H1 (cell line): ENCODE results near the gene FAHD1. TPM values are rescaled to one million over a fixed set of nuclear protein-coding genes. Genes with fewer than 3 reads are reported as not detected.

Source experiments
- CTCF ChIA-PET: fragments of 300-600 bp; sonication (Branson Sonifier 250); formaldehyde crosslinking; loops from one replicate; lab custom pipeline; 2021; ENCODE audit not compliant: partially characterized antibody; lab: Charles Lee
- POLR2A ChIA-PET: fragments of 300-600 bp; sonication (Branson Sonifier 250); formaldehyde crosslinking; loops from one replicate; lab custom pipeline; 2021; ENCODE audit warnings: inconsistent platforms; ENCODE audit not compliant: partially characterized antibody; lab: Charles Lee
- DNase-seq, 2 experiments: peaks; one replicate each; pipeline versions ENCODE4 v3.0.0 to v3.0.0-alpha.2; 2010 to 2022; ENCODE audit warnings: low spot score in 2 of 2, low read depth in 1 of 2, mixed read lengths in 1 of 2
- FAIRE-seq: peaks from 2 replicates; lab custom pipeline; 2011; peaks lifted over from hg19 to GRCh38; lab: Jason Lieb, UNC
- H2AFZ ChIP-seq: 2 replicates; pipeline ENCODE4 v1.8.1; 2012; ENCODE audit warnings: low read length, inconsistent platforms
- H2AK5ac ChIP-seq: 2 replicates; pipeline ENCODE4 v1.6.1; 2013; ENCODE audit warnings: low read depth, low read length
- H2BK120ac ChIP-seq: replicated peaks from 2 replicates; pipeline ENCODE3; 2013; ENCODE audit warnings: low read depth, low read length, inconsistent platforms
- H2BK12ac ChIP-seq: 2 replicates; pipeline ENCODE4 v1.6.1; 2013; ENCODE audit warnings: low read depth, low read length
- H2BK15ac ChIP-seq: 2 replicates; pipeline ENCODE4 v1.6.1; 2013; ENCODE audit warnings: low read length
- H2BK20ac ChIP-seq: 2 replicates; pipeline ENCODE4 v1.6.1; 2013; ENCODE audit warnings: low read length
- H2BK5ac ChIP-seq: 2 replicates; pipeline ENCODE4 v1.6.1; 2013; ENCODE audit warnings: low read depth, low read length
- H3K14ac ChIP-seq: 2 replicates; pipeline ENCODE4 v1.6.1; 2013; ENCODE audit warnings: inconsistent platforms; ENCODE audit not compliant: insufficient read length
- H3K18ac ChIP-seq: 2 replicates; pipeline ENCODE4 v1.6.1; 2013; ENCODE audit warnings: low read length; ENCODE audit errors: extremely low read depth
- H3K23ac ChIP-seq: 2 replicates; pipeline ENCODE4 v1.6.1; 2013; ENCODE audit warnings: inconsistent platforms; ENCODE audit not compliant: insufficient read length
- H3K23me2 ChIP-seq: 2 replicates; pipeline ENCODE4 v1.6.1; 2013; ENCODE audit warnings: low read depth, low read length
- H3K27ac ChIP-seq: 2 replicates; pipeline ENCODE4 v1.6.1; 2011; ENCODE audit warnings: low read depth, low read length, inconsistent platforms
- H3K27me3 ChIP-seq, 4 experiments: replicated peaks in 1 of 4; 1 replicate in 1 of 4; 2 replicates in 3 of 4; pipeline versions ENCODE4 v1.6.1 to v1.8.1; 2011 to 2013; ENCODE audit warnings: low read length in 3 of 4, mild to moderate bottlenecking in 3 of 4, inconsistent platforms in 2 of 4, mixed read lengths in 2 of 4, moderate library complexity in 1 of 4; ENCODE audit not compliant: control insufficient read depth in 3 of 4, insufficient read depth in 3 of 4; ENCODE audit errors: extremely low read depth in 1 of 4
- H3K36me3 ChIP-seq, 4 experiments: 2 replicates each; pipeline versions ENCODE4 v1.6.1 to v1.8.1; 2011 to 2013; ENCODE audit warnings: mild to moderate bottlenecking in 4 of 4, low read length in 3 of 4, moderate library complexity in 2 of 4, control low read depth in 1 of 4, inconsistent platforms in 1 of 4; ENCODE audit not compliant: insufficient read depth in 4 of 4, control insufficient read depth in 2 of 4
- H3K4ac ChIP-seq: replicated peaks from 2 replicates; pipeline ENCODE3; 2013; ENCODE audit warnings: low read length, low read depth, mixed read lengths, inconsistent platforms; ENCODE audit not compliant: insufficient read length
- H3K4me1 ChIP-seq, 4 experiments: replicated peaks in 1 of 4; 1 replicate in 1 of 4; 2 replicates in 3 of 4; pipeline versions ENCODE4 v1.6.1 to v1.8.1; 2011 to 2013; ENCODE audit warnings: low read length in 3 of 4, inconsistent platforms in 2 of 4, mixed read lengths in 1 of 4; ENCODE audit not compliant: insufficient read depth in 4 of 4, control insufficient read depth in 3 of 4
- H3K4me2 ChIP-seq, 2 experiments: 2 replicates each; pipeline versions ENCODE4 v1.6.1 to v1.8.1; 2011 to 2013; ENCODE audit warnings: low read depth in 2 of 2, low read length in 2 of 2, control low read depth in 1 of 2, inconsistent platforms in 1 of 2, mild to moderate bottlenecking in 1 of 2; ENCODE audit not compliant: insufficient read depth in 1 of 2
- H3K4me3 ChIP-seq, 4 experiments: fragments of 200-600, 300-600 bp in 1 of 4; sonication (generic), shearing (Covaris generic), sonication (Bioruptor Twin) in 1 of 4; 2 replicates each; pipeline versions ENCODE4 v1.5.1 to v1.8.1; 2011 to 2016; ENCODE audit warnings: low read length in 4 of 4, low read depth in 3 of 4, control low read depth in 2 of 4, inconsistent platforms in 2 of 4, mild to moderate bottlenecking in 2 of 4, mixed read lengths in 1 of 4, moderate library complexity in 1 of 4; ENCODE audit not compliant: insufficient read depth in 2 of 4; ENCODE audit errors: extremely low read depth in 1 of 4
- H3K56ac ChIP-seq: replicated peaks from 2 replicates; pipeline ENCODE3; 2013; ENCODE audit warnings: low read depth, mild to moderate bottlenecking, mixed read lengths, low read length, inconsistent platforms; ENCODE audit not compliant: insufficient read length
- H3K79me1 ChIP-seq: 2 replicates; pipeline ENCODE4 v1.6.1; 2013; ENCODE audit warnings: low read depth, low read length, control low read depth
- H3K79me2 ChIP-seq, 2 experiments: 2 replicates each; pipeline versions ENCODE4 v1.6.1 to v1.8.1; 2012 to 2013; ENCODE audit warnings: low read length in 2 of 2, mild to moderate bottlenecking in 2 of 2, inconsistent platforms in 1 of 2; ENCODE audit not compliant: insufficient read depth in 2 of 2, control insufficient read depth in 1 of 2
- H3K9ac ChIP-seq, 4 experiments: replicated peaks in 1 of 4; 1 replicate in 1 of 4; 2 replicates in 3 of 4; pipeline versions ENCODE4 v1.6.1 to v1.8.1; 2011 to 2013; ENCODE audit warnings: low read depth in 3 of 4, low read length in 3 of 4, control low read depth in 2 of 4, mild to moderate bottlenecking in 2 of 4, moderate library complexity in 2 of 4, inconsistent platforms in 1 of 4; ENCODE audit errors: extremely low read depth in 1 of 4
- H3K9me3 ChIP-seq, 2 experiments: 2 replicates each; pipeline versions ENCODE4 v1.6.1 to v1.8.1; 2012 to 2013; ENCODE audit warnings: mild to moderate bottlenecking in 2 of 2, moderate library complexity in 2 of 2, control low read depth in 1 of 2, inconsistent platforms in 1 of 2, low read depth in 1 of 2, low read length in 1 of 2, mixed read lengths in 1 of 2; ENCODE audit not compliant: insufficient read depth in 2 of 2
- H4K20me1 ChIP-seq, 2 experiments: replicated peaks in 1 of 2; 2 replicates each; pipeline versions ENCODE3 to v1.8.1; 2011 to 2013; ENCODE audit warnings: inconsistent platforms in 2 of 2, low read length in 2 of 2, mild to moderate bottlenecking in 1 of 2; ENCODE audit not compliant: insufficient read depth in 2 of 2, control insufficient read depth in 1 of 2
- H4K5ac ChIP-seq: 2 replicates; pipeline ENCODE4 v1.6.1; 2013; ENCODE audit warnings: low read length, low read depth, mixed read lengths, inconsistent platforms; ENCODE audit not compliant: insufficient read length
- H4K8ac ChIP-seq: 2 replicates; pipeline ENCODE4 v1.8.0; 2013; ENCODE audit warnings: mild to moderate bottlenecking, moderate library complexity, low read length, inconsistent platforms; ENCODE audit not compliant: insufficient read depth; ENCODE audit errors: extremely low read depth
- H4K91ac ChIP-seq: replicated peaks from 2 replicates; pipeline ENCODE3; 2013; ENCODE audit warnings: low read length, mixed read lengths, inconsistent platforms; ENCODE audit not compliant: insufficient read length
- RAD21 ChIP-seq, 2 experiments: IDR thresholded peaks in 1 of 2; conservative IDR thresholded peaks in 1 of 2; 2 replicates each; pipeline ENCODE4 v1.6.1; 2011; ENCODE audit warnings: low read depth in 2 of 2, low read length in 2 of 2, improper control_type of control experiment in 1 of 2, inconsistent platforms in 1 of 2, mild to moderate bottlenecking in 1 of 2, moderate library complexity in 1 of 2
- WGBS, 2 experiments: shearing (Covaris generic) in 1 of 2; methylation state at CpG; one replicate each; pipeline versions ENCODE4 v1.1.6 to v1.1.7; 2013 to 2015; ENCODE audit warnings: low lambda C conversion rate in 2 of 2, mixed read lengths in 2 of 2, inconsistent platforms in 1 of 2, low coverage in 1 of 2, missing lambda C conversion rate in 1 of 2; ENCODE audit not compliant: insufficient replicate concordance in 2 of 2, insufficient coverage in 1 of 2, insufficient read length in 1 of 2; ENCODE audit errors: extremely low coverage in 1 of 2, missing lambda C conversion rate in 1 of 2; 5-methylcytosine and 5-hydroxymethylcytosine counted together
- polyA plus RNA-seq, 7 experiments: library from polyadenylated mRNA; depleted of rRNA in 3 of 7; stranded (reverse) in 5 of 7; unstranded in 2 of 7; fragments of >200 nt in 5 of 7; fragments of 200-250 nt in 2 of 7; gene quantifications; 1 replicate in 5 of 7; 2 replicates in 1 of 7; 4 replicates in 1 of 7; pipeline versions ENCODE4 v1.2.1 to v1.2.3, GENCODE V29; 2011 to 2013; ENCODE audit warnings: missing spikeins in 2 of 7, mixed read lengths in 2 of 7
- total RNA-seq: library from RNA; stranded (reverse); fragmentation: NEBNext Ultra II Directional; extraction: Animal tissue kit (Norgen Biotek cat#: 25700); gene quantifications from 2 replicates; pipeline ENCODE4 v1.2.1, GENCODE V29; 2021
- TF ChIP-seq, protein P1 (sequence below), 3 experiments: IDR thresholded peaks; 1 replicate in 2 of 3; 2 replicates in 1 of 3; pipeline versions ENCODE4 v1.5.1 to v1.6.1; 2011; ENCODE audit warnings: low read length in 3 of 3, mild to moderate bottlenecking in 3 of 3, inconsistent platforms in 2 of 3, low read depth in 1 of 3, moderate library complexity in 1 of 3; ENCODE audit not compliant: insufficient read depth in 1 of 3; ENCODE audit errors: control extremely low read depth in 1 of 3
- TF ChIP-seq, protein P2 (sequence below): IDR thresholded peaks from 2 replicates; pipeline ENCODE4 v1.6.1; 2011; ENCODE audit warnings: low read length, improper control_type of control experiment

The FAHD1 gene
- total and polyA plus RNA-seq, 2 of the 8 experiments (the other 6 are each of a cell fraction or from before 2014, with no cell fraction given): 20.4 to 31.9 TPM

DNA sequence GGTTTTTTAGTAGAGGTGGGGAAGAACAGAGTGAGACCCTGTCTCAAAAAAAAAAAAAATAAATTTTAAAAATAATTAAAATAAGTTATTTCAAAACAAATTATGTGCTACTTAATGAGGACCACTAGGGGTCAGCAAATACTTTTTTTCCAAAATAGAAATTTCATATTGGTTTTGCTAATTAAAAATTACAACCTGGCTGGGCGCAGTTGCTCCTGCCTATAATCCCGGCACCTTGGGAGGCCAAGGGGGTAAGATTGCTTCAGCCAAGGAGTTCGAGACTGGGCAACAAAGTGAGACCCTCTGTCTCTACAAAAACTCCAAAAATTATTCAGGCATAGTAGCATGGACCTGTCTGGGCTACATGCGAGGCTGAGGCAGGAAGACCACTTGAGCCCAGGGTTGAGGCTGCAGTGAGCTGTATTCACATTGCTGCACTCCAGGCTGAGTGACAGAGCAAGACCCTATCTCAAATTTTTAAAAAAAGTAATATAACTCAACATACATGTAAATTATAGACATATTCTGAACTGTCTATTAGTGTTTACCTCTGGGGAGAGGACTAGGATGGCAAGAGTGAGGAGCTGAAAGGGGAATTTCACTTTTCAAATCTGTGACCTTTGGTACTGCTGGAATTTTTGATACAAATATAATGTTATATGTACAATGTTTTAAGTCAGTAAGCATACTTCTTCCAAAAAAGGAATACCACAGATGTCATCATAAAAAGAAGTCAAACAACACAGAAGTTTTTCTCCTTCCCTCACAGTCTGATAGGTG is 36.9 kb downstream of the FAHD1 start:
- Histone ChIP-seq H2AK5ac (no peak overlapping the region), H4K91ac (no peak overlapping the region), H3K56ac (no peak overlapping the region), H3K36me3 (no peaks in the 10 kb centered on the region), H3K79me2 (no peaks in the 10 kb centered on the region), H4K20me1 (no peaks in the 10 kb centered on the region), H3K4me3 (no peak overlapping the region), H2BK15ac (no peak overlapping the region), H3K14ac (no peak overlapping the region), H2BK12ac (no peak overlapping the region), H4K8ac (no peak overlapping the region), H2BK20ac (no peak overlapping the region), H3K18ac (no peak overlapping the region), H3K4me1 (no peaks in the 10 kb centered on the region), H3K27ac (no peak overlapping the region), H2BK120ac (no peak overlapping the region), H3K23ac (no peak overlapping the region), H3K9ac (no peak overlapping the region), H3K27me3 (peaks cover 0 to 3% (median under 1%) of the 10 kb centered on the region in 4 experiments; a peak in 5 of 7 replicates), H3K23me2 (no peaks in the 10 kb centered on the region), H3K9me3 (no peaks in the 10 kb centered on the region), H3K4ac (no peak overlapping the region), H3K79me1 (no peaks in the 10 kb centered on the region), H3K4me2 (no peak overlapping the region), H2BK5ac (no peak overlapping the region), H4K5ac (no peak overlapping the region), H2AFZ (no peak overlapping the region)
- CTCF ChIA-PET: interaction anchor here (0.6 to 6.6 kb wide), 24 partner anchors 9 to 1376 kb away, joined by 3 to 75 read pairs (median 4); partner anchors contain the start of gene MSRB1
- 42% methylated on average over 4 of the region's 4 CpGs; no CpG with 5 or more reads in 1 of the 2 experiments for WGBS, 2 experiments
- FAIRE-seq: no peak
- POLR2A ChIA-PET: interaction anchor here (1.0 to 2.6 kb wide), 4 partner anchors 57 to 101 kb away, joined by 3 to 8 read pairs (median 6); partner anchors contain the start of gene RPS2
- no peak for DNase-seq
- peak; percentile 45 to 58 for TF ChIP-seq RAD21 (IDR thresholded peaks at IDR 0.05 in 1 of 2, conservative IDR thresholded peaks at IDR 0.05 in 1 of 2; ENCODE audit: low read depth in 2 of 2, low read length in 2 of 2)
- TF ChIP-seq, protein P1, sequence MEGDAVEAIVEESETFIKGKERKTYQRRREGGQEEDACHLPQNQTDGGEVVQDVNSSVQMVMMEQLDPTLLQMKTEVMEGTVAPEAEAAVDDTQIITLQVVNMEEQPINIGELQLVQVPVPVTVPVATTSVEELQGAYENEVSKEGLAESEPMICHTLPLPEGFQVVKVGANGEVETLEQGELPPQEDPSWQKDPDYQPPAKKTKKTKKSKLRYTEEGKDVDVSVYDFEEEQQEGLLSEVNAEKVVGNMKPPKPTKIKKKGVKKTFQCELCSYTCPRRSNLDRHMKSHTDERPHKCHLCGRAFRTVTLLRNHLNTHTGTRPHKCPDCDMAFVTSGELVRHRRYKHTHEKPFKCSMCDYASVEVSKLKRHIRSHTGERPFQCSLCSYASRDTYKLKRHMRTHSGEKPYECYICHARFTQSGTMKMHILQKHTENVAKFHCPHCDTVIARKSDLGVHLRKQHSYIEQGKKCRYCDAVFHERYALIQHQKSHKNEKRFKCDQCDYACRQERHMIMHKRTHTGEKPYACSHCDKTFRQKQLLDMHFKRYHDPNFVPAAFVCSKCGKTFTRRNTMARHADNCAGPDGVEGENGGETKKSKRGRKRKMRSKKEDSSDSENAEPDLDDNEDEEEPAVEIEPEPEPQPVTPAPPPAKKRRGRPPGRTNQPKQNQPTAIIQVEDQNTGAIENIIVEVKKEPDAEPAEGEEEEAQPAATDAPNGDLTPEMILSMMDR (IDR thresholded peaks at IDR 0.05; ENCODE audit: control extremely low read depth in 1 of 3, insufficient read depth in 1 of 3, low read depth in 1 of 3, low read length in 3 of 3): peak in 2 of 3 experiments; percentile 8 to 31; a peak in 3 of 4 replicates
- TF ChIP-seq, protein P2, sequence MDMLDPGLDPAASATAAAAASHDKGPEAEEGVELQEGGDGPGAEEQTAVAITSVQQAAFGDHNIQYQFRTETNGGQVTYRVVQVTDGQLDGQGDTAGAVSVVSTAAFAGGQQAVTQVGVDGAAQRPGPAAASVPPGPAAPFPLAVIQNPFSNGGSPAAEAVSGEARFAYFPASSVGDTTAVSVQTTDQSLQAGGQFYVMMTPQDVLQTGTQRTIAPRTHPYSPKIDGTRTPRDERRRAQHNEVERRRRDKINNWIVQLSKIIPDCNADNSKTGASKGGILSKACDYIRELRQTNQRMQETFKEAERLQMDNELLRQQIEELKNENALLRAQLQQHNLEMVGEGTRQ: no peak
